Midbrain (tissue), 1 donor: Measurements from ENCODE around the gene ATPAF1.
"Not testable (repeated sequence)": the region's sequence is repeated elsewhere in the genome, so short reads cannot be mapped to it uniquely, and the experiment has no call there.

ENCODE experiments used
- DNase-seq: peaks from one replicate; lab custom pipeline; 2025; lab: John Stamatoyannopoulos, UW

The ATPAF1 gene, protein sequence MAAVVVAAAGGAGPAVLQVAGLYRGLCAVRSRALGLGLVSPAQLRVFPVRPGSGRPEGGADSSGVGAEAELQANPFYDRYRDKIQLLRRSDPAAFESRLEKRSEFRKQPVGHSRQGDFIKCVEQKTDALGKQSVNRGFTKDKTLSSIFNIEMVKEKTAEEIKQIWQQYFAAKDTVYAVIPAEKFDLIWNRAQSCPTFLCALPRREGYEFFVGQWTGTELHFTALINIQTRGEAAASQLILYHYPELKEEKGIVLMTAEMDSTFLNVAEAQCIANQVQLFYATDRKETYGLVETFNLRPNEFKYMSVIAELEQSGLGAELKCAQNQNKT

DNA sequence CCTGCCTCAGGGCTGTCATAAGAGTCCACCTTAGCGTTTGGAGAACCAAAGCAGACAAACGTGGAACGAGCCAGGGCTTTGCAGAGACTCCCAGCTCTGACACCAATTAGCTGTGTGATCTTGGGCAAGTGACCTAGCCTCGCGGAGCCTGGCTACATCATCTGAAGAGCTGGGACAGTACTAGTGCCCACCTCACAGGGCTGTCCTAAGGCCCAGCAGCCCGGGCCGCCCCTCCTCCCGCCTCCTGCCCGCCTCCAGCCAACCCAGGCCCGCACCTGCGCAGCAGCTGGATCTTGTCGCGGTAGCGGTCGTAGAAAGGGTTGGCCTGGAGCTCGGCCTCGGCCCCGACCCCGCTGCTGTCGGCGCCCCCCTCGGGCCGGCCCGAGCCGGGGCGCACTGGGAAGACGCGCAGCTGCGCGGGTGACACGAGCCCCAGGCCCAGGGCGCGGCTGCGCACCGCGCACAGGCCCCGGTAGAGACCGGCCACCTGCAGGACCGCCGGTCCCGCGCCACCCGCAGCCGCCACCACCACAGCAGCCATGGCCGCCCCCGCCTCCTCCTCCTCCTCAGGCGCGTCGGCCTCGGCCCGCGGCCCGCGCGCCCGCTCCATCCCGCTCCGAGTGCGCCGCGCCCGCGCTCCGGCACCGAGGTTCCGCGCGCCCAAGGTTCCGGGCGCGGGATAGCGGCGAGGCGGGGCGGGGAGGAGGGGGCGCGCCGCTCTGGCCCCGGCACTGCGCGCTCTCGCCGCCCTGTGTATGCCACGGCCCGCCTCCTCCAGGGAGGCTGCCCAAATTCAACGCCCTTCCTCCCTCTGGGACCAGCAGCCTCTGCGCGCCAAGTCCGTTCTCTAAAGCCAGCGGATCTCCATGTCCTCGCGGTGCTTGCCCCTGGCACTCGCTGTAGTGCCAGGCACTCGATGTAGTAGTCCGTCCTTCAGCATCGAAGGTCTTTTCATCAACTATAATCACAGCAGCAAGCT lies at the start of gene ATPAF1:
ATPAF1 (minus strand) TSS at position 583 of the 979 bp plus-strand sequence; CDS start at position 541, 42 bp downstream.
- peak; percentile 79 for DNase-seq

DNA sequence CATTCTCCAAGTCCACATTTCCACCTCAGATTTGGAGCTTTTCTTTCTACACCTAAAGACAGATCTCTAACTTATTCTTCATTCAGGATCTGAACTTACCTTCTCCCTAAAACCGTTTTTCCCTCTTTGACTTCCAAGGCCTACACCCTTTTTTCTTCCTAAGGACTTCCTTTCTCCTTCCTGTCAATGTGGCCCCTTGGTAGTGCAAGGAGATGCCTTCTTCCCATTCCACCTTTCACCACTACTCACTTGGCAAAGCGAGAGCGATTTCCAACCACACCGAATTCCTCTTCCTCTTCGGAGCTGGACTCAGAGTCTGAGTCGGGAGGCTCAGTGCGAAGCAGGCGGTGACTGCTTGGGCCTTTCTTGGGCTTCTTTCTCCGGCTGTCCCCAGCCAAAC lies 49.5 kb upstream of the ATPAF1 start:
- DNase-seq: no peak

DNA sequence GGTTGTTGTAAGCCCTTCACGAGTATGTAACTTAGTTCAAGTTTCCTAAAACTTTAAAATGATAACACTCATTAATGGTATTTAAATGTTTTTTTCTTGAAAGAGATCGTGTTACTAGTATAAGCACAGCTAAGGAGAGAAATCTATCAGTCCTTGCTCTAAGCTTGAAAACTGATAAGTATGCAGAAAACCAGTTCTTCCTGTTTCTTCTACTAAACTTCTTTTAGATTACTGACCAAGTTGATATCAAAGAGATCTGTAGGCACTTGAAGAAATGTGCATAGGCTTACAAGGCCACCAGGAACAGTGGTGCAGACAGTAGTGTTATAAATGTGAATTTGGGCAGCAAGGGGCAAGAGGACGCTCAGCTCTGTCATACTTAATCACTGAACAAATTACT lies 46.8 kb upstream of the ATPAF1 start:
- DNase-seq: no peak

DNA sequence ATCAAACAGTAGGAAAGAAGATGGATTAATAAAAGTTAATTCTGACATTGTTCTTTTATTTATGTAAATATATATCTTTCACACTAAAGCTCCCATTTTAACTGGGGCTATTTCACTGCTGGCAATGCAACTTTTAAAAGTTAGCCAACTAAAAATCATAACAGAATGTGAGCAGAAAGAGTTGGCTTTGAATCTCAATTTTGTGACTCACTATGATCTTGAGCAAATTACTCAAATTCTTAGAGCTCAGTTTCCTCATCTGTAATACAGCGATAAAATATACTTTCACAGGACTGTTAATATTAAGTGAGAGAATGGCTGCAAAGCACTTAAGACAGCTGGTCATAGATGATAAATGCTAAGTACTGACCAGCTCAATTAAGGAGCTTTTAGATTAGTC lies 40.0 kb upstream of the ATPAF1 start:
- no peak for DNase-seq

DNA sequence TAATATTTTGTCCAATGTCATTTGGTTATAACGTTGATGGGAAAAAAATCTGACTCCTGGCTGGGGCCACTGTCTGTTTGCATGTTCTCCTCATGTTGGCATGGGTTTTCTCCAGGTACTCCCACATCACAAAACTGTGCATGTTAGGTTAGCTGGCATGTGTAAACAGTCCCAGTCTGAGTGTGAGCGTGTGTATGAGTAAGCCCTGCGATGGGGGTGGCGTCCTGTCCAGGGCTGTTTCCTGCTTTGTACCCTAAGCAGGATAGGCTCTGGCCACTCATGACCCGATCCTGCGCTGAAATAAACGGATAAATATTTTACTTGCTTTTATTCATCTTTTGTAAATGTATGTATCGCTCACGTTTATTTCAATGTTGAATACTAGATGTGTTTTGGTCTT lies 37.2 kb upstream of the ATPAF1 start:
- DNase-seq: no peak

DNA sequence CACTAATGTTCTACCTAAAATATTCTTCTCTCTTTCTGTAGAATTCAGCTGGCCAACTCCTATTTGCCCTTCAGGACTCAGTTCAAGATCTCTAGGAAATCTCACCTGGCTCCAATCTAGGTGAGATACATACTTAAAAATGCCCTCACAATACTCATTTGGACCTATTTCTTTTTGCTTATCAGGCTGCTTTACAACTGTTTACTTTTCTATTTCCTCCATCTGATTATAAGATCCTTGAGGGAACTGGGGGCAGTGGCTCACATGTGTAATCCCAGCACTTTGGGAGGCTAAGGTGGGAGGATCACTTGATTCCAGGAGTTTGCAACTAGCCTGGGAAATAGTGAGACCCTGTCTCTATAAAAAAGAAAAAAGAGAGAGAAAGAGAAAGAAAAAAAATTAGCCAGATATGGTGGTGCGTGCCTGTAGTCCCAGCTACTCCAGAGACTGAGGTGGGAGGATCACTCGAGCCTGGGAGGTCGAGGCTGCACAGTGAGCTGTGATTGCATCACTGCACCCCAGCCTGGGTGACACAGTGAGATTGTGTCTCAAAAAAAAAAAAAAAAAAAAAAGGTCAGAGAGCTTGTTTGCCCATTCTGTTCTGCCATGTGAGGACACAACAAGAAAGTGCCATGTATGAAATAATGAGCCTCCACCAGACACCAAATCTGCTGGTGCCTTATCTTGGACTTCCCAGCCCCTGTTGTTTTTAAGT lies 35.9 kb upstream of the ATPAF1 start:
- DNase-seq: no peak

DNA sequence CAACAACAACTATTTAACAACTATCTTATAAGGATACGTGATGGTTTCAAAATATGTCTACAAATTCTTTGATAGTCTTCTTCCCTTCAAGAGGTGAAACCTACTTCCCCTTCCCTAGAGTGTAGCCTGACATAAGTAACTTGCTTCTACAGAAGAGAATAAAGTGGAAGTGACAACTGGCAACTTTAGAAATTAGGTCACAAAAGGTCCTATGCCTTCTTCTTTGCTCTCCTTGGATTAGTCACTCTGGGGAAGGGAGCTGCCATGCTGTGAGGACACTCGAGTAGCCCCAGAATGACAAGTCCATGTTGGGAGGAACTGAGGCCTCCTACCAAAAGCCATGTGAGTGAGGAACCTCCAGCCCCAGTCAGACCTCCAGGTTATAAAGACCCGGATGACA lies 31.5 kb upstream of the ATPAF1 start:
- no peak for DNase-seq

DNA sequence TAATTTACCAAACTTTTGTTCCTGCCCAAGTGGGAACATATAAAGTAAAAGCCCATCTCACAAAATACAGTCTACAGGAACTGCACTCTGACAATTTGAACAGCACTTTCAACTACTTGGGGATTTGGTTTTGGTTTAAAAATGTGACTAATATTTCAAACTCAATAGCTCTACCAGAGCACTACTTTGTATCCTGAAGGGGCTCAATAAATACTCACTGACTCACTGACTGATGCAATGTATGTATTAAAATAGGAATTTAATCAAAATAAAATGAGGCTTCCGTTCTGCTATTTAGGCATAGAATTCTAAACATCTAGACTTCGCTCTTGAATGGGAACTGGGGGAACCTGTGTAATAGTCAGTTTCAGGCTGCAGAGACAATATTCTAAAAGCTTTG lies 28.9 kb upstream of the ATPAF1 start:
- DNase-seq: no peak

DNA sequence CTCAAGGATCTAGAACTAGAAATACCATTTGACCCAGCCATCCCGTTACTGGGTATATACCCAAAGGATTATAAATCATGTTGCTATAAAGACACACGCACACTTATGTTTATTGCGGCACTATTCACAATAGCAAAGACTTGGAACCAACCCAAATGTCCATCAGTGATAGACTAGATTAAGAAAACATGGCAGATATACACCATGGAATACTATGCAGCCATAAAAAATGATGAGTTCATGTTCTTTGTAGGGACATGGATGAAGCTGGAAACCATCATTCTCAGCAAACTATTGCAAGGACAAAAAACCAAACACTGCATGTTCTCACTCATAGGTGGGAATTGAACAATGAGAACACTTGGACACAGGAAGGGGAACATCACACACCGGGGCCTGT lies 26.5 kb upstream of the ATPAF1 start:
- not testable (repeated sequence) for DNase-seq

DNA sequence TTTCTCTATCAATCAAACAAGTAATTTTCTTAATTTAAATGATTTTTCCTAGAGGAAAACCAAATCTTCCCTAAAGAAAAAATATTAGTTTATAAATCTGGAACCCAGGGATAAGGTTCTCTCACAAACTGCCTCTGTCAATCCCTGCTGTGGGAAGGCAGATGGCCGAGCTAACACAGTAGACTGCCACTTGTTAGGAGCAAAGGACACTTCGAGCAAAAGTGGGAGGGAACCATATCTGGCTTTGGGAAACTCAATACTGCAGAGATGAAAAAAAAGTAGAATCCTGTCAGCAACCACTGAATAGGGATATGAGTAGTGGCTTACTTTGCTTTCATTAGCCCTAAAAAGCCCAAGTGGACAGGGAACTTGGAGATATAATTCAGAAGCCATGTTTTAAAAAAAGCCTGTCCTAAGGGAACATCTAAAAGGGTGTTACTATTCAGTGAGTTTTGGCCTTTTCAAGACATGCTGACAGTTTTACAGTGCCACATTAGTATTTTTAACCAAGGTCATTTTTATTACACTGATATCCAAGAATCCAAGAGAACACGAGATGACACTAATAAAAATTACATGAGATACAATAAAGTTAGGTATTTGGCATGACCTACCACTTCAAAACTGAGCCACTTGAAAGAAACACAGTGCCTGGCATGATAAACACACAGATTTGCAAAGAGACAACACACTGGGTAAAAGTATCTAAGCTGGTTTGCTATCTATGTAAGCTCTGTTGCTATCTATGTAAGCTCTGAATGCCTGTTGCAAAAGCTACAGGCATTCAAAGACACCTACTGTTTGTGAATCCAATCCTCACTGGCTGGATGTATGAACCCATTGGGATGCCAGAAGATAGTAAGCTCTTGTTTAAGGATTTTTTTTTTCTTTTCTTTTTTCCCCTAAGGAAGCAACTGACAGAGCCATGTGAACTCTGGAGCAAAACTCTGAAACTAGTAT lies 24.9 kb upstream of the ATPAF1 start:
- no peak for DNase-seq

DNA sequence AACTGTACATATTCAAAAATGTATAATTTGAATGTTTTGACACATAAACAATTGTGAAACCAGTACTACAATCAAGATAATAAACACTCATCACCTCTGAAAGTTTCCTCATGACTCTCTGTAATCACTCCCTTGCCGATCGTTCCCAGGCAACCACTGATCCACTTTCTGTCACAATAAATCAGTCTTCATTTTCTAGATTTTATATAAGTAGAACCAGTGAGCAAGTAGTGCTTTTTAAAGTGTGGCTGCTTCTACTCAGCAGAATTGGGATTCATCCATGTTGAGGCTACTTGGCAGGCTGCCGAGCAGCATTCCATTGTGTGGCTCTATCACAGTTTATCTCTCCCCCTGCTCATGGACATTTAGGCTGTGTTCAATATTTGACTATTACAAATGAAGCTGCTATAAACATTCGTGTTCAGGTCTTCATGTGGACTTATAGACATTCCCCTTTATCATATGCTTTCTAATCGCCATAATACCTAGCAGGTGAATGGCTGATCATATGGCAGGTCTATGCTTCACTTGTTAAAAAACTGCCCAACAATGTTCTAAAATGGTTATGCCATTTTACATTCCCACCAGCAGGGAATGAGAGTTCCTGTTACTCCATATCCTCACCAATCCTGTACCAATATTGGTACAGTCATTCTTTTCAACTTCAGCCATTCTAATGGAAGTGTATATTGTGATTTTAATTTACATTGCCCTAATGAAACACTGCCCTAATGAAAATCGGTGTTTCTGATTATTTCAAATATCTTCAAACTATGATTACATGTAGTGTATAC lies 24.0 kb upstream of the ATPAF1 start:
- DNase-seq: peak; percentile 14

DNA sequence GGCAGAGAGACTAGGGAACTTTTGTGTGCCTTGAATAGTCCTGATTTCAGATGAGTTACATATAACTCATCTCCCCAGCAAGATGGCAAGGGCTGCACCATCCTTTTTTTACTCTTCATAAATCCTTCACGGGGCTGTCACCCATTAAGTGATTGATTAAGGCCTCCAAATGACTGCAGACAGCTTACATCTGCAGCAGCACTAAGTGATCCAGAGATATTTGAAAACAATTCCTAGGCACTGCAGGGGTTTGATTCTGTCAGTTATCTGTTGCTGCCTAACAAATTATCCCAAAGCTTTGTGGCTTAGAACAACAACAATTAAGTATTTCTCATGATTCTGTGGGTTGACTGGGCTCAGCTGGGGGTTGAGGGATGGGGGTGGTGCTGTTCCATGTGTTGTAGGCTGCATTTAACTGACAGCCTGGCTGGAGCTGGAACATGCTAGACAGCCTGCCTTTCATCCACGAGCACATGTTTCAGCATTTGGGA lies 22.8 kb upstream of the ATPAF1 start:
- no peak for DNase-seq

DNA sequence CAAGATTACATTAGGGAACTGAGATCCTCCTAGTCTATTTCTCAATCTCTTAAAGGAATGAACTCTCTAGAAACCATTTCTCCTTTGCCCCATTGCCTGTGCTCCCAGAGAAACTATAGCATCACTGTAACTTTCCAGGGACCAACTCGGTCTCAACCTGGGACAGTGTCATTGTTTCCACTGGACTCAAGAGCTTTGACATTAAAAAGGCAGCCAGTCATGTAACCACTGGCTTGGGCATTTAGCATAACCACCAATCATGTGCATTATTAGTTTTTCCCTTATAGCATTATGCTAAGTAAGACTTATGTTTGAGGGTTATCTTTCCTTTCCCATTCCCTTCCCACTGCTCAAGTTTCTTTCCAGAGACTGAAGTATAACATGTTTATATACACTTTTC lies 21.7 kb upstream of the ATPAF1 start:
- DNase-seq: no peak

DNA sequence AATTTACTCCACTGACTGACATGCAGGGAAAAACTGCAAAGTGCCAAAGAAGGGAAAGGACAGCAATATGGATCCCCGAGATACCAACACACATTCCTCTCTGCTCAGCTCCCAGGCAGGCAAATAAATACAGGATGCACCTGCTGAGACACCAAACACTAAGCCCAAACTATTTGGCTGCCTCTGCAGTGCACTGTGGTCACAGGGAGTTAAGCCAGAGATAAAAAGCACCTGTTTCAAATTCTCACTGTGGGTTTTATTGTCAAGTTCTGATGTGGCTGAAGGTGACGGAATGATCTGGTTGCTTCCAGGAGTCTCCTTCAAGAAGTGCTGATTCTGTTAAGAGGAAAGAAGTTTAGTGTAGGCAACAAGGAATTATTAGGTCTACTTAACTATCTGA lies 21.2 kb upstream of the ATPAF1 start:
- no peak for DNase-seq

DNA sequence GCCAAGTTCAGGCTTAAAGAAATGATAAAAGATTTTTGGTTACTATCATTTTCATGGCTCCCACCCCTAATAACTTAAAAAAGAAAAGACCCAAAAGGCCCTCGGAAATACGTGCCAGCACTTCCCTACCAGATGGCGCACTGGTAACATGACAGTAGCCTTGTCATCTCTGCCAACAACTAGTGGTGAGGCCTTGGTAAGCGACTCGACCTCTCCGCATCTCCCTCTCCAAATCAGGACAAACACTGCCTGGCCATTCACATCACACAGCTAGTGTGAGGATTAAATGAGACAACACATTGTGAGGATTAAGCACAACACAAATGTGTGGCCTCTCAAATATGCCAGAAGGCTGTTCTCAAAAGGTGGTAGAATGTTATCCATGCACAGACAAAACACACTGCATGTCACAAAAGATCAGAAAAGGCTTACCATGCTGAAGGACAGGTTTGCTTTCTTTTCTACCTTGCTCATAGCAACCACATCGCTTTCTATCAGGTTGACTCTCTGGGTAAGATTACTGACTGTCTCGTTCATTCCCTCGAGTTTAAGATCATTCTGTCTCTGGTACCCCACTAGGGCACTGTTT lies 19.9 kb upstream of the ATPAF1 start:
- no peak for DNase-seq

DNA sequence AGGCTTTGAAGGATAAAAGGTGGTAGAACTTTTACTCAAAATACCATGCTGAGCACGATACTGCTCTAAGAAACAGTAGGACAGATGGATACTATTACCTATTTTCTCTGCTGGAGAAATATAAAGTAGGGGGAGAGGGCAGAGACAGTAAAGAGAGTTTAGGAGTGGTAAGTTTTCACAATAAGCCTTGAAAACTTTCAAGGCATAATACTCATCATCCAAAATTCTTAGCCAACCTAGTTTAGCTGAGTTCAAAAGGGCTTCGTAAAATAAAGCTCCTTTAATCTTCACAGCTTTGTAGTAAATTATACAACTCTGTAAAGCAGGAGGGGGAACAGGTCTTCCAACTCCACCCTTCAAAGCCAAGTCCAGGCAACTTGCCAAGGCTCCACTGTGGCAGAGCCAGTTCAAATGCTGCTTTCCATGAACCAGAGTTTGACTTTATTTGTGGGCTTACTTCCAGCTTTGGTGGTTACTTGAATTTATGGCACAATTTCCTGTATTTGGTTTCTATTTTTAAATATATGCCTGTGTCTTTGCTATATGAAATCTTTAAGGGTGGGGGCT lies 19.0 kb upstream of the ATPAF1 start:
- DNase-seq: peak; percentile 58

DNA sequence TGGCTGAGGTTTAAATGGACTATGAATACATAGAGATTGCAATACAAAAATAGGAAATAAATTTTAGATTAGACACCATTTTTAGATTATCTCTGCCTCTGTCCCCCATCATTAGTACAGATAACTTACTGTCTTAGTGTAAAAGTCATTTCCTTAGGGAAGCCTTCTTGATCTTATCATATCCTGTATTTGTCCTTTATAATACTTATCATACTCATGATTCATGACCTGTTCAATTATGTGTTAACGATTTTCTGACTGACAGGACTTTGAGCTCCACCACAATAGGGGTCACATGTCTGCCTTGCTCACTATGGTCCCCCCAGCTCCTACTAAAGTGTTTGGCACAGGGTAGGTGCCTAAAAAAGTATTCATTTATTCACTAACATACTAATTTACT lies 18.1 kb upstream of the ATPAF1 start:
- DNase-seq: no peak

DNA sequence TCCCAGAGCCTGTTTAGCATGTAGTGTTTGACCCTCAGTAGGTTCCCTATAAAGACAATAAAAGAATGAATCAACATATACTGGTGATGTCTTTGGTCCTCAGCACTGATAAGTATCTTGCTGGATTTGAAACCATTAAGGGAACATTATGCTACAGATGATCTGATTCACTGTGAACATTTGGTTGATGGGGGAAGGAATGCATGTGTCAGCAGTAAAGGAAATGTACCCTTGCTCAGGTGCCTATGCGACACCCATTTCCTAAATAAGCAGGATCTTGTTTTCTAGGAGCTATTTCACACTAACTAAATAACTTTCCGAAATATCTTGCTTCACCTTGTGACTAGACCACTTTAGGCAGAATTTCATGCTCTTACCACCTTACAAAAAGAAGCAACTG lies 16.5 kb upstream of the ATPAF1 start:
- no peak for DNase-seq

DNA sequence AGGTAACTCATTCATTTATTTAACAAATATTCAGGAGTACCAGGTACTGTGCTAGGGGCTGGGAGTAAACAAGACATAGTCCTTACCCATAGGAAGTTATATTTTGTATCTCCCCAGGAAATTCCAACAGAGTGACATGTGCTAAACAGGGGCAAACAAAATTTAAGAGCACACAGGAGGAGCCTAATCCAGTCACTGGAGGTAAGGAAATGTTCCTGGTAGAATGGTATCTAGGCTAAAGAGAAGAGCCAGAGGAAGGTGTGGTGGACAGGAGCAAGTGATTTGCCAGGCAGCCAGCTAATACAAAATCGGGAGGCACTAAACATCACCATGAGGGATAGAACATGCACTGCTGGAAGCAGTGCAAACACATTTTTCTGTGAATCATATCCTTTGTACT lies 13.9 kb upstream of the ATPAF1 start:
- no peak for DNase-seq
